OCI-LY1 (cell line): Measurements from ENCODE around the gene NRAS.

ENCODE experiments used
- CTCF ChIP-seq: fragments of 200-600 bp; sonication (generic), shearing (Covaris generic); IDR thresholded peaks from 2 replicates; pipeline ENCODE4 v1.5.1; 2017; ENCODE audit warnings: mild to moderate bottlenecking, antibody characterized with exemption, low read length, moderate library complexity, mixed read lengths
- EZH2 ChIP-seq: fragments of 200-600 bp; sonication (generic), shearing (Covaris generic); IDR thresholded peaks from 2 replicates; pipeline ENCODE4 v1.8.0; 2017; ENCODE audit warnings: borderline replicate concordance, mixed run types, mild to moderate bottlenecking, antibody characterized with exemption, low read length, moderate library complexity, mixed read lengths

GRCh38 chr1:114671939-114672275 lies 44.7 kb downstream of the NRAS start:
- TF ChIP-seq CTCF (no peak), EZH2 (no peak)
